ENCODE data around the gene RSPH9. TPM values are rescaled to one million over a fixed set of nuclear protein-coding genes. Genes with fewer than 3 reads are reported as not detected.

RSPH9 gene
- total RNA-seq (ENCODE audit: low replicate concordance), result 0.18 and 0.57 TPM in 2 replicates

GRCh38 chr6:43644940-43645612 is at the start of gene RSPH9:
RSPH9 (plus strand) TSS chr6:43645036; CDS start chr6:43645099, 63 bp downstream.
- peak within 1 kb of the TSS; percentile 61 for H3K4me3 ChIP-seq (ENCODE audit: low read depth, low read length)
- no peak for TF ChIP-seq CTCF (IDR thresholded peaks at IDR 0.05; ENCODE audit: insufficient read depth, low read length)
- peak; percentile 63 for DNase-seq (ENCODE audit: low read depth)

GRCh38 chr6:43600595-43600994 is 44.2 kb upstream of the RSPH9 start:
- no peak overlapping the region for H3K4me3 ChIP-seq (ENCODE audit: low read depth, low read length)
- TF ChIP-seq CTCF (IDR thresholded peaks at IDR 0.05; ENCODE audit: insufficient read depth, low read length), result no peak
- DNase-seq (ENCODE audit: low read depth), result no peak

GRCh38 chr6:43604174-43604573 is 40.7 kb upstream of the RSPH9 start:
- DNase-seq (ENCODE audit: low read depth), result peak; percentile 88
- TF ChIP-seq CTCF (IDR thresholded peaks at IDR 0.05; ENCODE audit: insufficient read depth, low read length), result no peak
- H3K4me3 ChIP-seq (ENCODE audit: low read depth, low read length), result no peak overlapping the region

- DNase-seq (ENCODE audit: low read depth), result no peak
- no peak overlapping the region for H3K4me3 ChIP-seq (ENCODE audit: low read depth, low read length)
- no peak for TF ChIP-seq CTCF (IDR thresholded peaks at IDR 0.05; ENCODE audit: insufficient read depth, low read length)
These were observed 38.8 kb upstream of the RSPH9 start for GRCh38 chr6:43606019-43606418.

- H3K4me3 ChIP-seq (ENCODE audit: low read depth, low read length), result no peak overlapping the region
- TF ChIP-seq CTCF (IDR thresholded peaks at IDR 0.05; ENCODE audit: insufficient read depth, low read length), result peak; percentile 83
- peak; percentile 92 for DNase-seq (ENCODE audit: low read depth)
These were observed 36.5 kb upstream of the RSPH9 start for GRCh38 chr6:43608310-43608763.

- no peak overlapping the region for H3K4me3 ChIP-seq (ENCODE audit: low read depth, low read length)
- TF ChIP-seq CTCF (IDR thresholded peaks at IDR 0.05; ENCODE audit: insufficient read depth, low read length), result no peak
- DNase-seq (ENCODE audit: low read depth), result no peak
These were observed 36.0 kb upstream of the RSPH9 start for GRCh38 chr6:43608807-43609206.

- TF ChIP-seq CTCF (IDR thresholded peaks at IDR 0.05; ENCODE audit: insufficient read depth, low read length), result no peak
- H3K4me3 ChIP-seq (ENCODE audit: low read depth, low read length), result no peak overlapping the region
- DNase-seq (ENCODE audit: low read depth), result no peak
These were observed 35.4 kb upstream of the RSPH9 start for GRCh38 chr6:43609402-43609801.

Data from fibroblast of the aortic adventitia (primary cell).